Keratinocyte (primary cell): ENCODE results near the gene ACOXL.

Source experiments
- CTCF ChIP-seq, 3 experiments: IDR thresholded peaks in 1 of 3; conservative IDR thresholded peaks in 1 of 3; optimal IDR thresholded peaks in 1 of 3; 2 replicates in 2 of 3; 3 replicates in 1 of 3; pipeline versions ENCODE3 to v1.5.1; 2011; ENCODE audit warnings: low read length in 3 of 3, mild to moderate bottlenecking in 3 of 3, moderate library complexity in 2 of 3, control low read depth in 1 of 3, inconsistent platforms in 1 of 3; ENCODE audit not compliant: insufficient read depth in 2 of 3; ENCODE audit errors: extremely low read depth in 1 of 3
- EZH2 ChIP-seq: IDR thresholded peaks from one replicate; pipeline ENCODE4 v1.6.1; 2012; ENCODE audit warnings: inconsistent platforms, mild to moderate bottlenecking, low read length, moderate library complexity

GRCh38 chr2:110702514-110703380, 29.6 kb upstream of the ACOXL start:
- no peak for TF ChIP-seq CTCF (optimal IDR thresholded peaks at IDR 0.05 in 1 of 3, IDR thresholded peaks at IDR 0.05 in 1 of 3, conservative IDR thresholded peaks at IDR 0.05 in 1 of 3; ENCODE audit: extremely low read depth in 1 of 3, insufficient read depth in 2 of 3, low read length in 3 of 3)
- no peak for TF ChIP-seq EZH2
